Stimulated activated CD4-positive, alpha-beta T cell treated with anti-CD3 and anti-CD28 coated beads, Interleukin-4, amount 100 ng/mL, for 1 hour (primary cell): ENCODE measurements around the gene SPZ1.
"Not testable (repeated sequence)": the region's sequence is repeated elsewhere in the genome, so short reads cannot be mapped to it uniquely, and the experiment has no call there.

ENCODE experiments used
- DNase-seq: peaks from one replicate; pipeline ENCODE4 v3.0.0-alpha.2; 2020

The SPZ1 gene, protein sequence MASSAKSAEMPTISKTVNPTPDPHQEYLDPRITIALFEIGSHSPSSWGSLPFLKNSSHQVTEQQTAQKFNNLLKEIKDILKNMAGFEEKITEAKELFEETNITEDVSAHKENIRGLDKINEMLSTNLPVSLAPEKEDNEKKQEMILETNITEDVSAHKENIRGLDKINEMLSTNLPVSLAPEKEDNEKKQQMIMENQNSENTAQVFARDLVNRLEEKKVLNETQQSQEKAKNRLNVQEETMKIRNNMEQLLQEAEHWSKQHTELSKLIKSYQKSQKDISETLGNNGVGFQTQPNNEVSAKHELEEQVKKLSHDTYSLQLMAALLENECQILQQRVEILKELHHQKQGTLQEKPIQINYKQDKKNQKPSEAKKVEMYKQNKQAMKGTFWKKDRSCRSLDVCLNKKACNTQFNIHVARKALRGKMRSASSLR

DNA sequence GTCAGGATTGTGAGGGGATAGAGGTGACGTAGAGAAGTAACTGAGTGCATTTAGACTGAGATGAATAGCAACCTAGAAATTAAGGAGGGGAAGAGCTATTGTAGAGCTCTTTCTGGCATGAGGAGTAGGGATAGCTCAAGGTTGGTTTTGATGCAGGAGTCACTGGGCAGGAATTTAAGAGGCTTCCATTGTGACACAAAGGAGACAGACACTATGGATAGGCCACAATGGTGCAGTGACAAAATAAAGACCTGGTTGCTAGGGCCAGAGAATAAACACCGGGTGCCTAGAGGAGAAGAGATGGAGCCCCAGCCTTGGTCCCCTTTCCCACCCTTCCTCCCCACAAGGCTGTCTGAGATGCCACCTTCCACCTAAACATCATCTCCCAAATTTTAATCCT is at the start of gene SPZ1:
Gene SPZ1, plus strand, starts transcription at position 301 of the 400 bp plus-strand sequence. CDS start 214 bp downstream, outside the sequence.
- no peak for DNase-seq

DNA sequence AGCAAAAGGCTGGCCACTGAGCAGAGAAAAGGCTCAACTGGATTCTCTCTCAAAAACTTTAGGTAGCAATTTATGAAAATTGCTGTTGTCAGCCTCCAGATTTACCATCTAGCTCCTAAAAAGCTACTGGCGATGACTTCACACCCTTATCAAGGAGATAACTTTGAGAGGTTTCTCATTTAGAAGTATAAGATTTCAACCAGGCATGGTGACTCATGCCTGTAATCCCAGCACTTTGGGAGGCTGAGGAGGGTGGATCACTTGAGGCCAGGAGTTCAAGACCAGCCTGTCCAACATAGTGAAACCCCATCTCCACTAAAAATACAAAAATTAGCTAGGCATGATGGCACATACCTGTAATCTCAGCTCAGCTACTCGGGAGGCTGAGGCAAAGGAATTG is 49.3 kb upstream of the SPZ1 start:
- DNase-seq: not testable (repeated sequence)

DNA sequence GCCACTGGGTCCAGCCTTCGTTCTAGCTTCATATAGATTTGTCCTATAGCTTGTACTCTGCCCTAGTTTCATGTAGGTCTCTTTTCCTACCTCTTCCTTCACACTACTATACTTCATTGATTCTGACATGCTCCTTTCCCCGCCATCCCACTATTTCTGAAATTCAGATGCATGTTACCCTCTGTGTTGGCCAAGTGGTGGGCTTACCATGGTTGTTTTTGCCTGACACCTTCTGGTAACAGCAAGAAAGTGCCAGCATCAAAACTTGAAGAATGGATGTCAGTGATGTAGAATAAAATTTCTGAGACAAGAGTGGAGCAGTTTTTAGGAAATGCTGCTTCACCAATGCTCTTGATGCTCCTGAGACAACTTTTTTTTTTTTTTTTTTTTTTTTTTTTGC is 44.5 kb upstream of the SPZ1 start:
- DNase-seq: no peak

DNA sequence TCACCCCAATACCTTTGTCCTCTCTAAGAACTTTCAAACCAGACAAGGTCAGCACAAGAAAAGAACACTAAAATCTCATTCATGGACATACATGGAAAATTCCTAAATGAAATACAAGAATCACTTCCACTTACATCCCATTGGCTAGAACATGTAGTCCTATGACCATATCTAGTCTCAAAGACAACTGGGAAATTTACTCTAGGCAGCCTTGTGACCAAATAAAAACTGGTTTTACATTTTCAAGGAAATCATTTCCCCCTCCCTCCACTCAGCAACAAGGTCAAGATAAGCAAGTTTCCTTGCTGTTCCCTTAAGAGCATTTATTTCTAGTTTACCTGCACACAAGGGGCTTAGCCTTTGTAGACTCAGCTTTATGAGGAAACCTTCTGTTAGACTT is 43.6 kb upstream of the SPZ1 start:
- no peak for DNase-seq

DNA sequence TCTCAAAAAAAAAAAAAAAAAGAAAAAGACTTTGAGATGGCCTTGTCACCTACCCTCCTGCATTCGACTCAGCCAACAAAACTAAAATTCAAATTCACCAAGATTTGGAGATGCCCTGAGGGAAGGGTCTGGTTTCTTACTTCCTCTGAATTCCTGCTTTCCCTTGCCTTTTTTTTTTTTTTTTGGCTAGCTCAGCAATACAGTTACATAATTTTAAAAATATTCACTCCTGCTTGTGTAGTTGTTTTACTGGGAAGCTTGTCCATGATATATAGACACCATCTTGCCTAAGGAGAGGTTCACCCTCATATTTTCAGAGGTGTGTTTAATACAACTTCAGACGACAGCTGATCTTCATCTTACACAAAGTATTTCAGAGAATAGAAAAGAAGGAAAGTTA is 42.6 kb upstream of the SPZ1 start:
- DNase-seq: no peak

DNA sequence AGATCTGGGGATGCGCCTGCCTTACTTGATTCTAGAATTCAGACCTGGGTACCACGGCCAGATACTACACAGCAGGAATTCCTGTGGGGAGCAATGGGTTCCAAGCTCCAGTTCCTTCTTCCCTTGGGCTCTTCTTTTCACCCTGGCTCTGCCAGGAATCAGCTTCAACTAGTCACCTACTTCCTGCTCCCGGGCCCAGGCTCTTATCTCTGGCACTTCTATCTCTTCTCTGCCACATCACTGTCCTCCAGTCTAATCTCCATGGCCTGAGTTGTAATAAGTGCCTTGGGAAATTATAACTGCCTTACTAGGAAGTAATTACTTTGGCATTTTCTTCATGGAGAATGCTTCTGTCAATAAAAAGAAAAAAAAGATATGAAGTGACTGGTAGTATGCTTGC is 37.7 kb upstream of the SPZ1 start:
- DNase-seq: no peak

DNA sequence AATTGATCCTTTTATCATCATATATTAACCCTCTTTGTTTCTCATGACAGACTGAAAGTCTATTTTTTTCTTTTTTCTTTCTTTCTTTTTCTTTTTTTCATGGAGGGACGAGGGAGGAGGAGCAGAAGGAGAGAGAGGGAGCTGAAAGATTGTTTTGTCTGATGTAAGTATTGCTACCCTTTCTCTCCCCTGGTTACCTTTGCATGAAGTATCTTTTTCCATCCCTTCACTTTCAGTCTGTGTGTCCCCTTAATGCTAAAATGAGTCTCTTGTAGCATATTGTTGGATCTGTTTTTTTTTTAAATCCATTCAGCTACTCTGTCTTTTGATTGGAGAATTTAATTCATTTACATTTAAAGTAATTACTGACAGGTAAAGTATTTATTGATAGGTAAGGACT is 36.4 kb upstream of the SPZ1 start:
- DNase-seq: no peak

DNA sequence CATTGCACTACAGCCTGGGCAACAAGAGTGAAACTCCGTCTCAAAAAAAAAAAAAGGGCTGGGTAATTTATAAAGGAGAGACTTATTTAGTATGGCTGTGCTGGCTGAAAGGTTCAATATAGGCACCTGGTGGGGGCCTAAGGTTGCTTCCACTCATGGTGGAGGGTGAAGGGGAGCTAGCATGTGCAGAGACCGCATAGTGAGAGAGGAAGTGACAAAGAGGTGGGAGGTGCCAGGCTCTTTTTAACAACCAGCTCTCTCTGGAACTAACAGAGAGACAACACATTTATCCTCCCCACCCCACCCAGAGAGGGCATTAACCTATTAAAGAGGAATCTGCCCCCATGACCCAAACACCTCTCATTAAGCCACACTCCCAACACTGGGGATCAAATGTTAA is 35.1 kb upstream of the SPZ1 start:
- DNase-seq: no peak

DNA sequence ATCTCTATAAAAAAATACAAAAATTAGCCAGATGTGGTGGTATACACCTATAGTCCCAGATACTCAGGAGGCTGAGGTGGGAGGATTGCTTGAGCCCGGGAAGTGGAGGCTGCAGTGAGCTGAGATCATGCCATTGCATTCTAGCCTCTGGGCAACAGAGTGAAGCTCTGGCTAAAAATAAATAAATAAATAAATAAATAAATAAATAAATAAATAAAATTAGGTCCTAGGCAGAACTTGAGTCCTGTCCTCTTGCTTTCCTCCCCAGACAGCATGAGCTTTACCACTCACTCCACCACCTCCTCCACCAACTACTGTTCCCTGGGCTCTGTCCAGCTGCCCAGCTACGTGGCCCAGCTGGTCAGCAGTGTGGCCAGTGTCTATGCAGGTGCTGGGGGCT is 31.6 kb upstream of the SPZ1 start:
- DNase-seq: no peak

DNA sequence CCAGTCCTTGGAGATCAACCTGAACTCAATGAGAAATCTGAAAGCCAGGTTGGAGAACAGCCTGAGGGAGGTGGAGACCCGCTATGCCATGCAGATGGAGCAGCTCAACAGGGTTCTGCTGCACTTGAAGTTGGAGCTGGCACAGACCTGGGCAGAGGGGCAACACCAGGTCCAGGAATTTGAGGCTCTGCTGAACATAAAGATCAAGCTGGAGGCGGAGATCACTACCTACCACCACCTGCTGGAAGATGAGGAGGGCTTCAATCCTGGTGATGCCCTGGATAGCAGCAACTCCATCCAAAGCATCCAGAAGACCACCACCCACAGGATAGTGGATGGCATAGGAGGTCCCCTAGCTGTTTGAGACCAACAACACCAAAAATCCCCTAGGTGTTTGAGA is 30.5 kb upstream of the SPZ1 start:
- DNase-seq: no peak

DNA sequence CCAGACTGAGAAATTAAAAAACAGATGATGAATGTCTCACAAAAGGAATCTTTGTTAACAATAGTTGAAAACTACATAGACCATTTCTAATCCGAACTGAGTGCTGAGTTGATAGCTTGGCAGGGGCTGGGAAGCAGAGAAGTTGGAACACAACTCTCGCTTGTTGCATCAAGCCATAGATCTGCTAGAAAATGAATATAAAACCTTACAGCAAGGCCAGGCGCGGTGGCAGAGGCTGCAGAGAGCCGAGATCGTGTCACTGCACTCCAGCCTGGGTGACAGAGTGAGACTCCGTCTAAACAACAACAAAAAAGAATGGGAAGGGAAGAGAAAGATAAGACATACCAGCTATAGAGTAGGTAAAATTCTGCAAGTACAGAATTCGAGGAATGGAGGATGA is 28.0 kb upstream of the SPZ1 start:
- no peak for DNase-seq

DNA sequence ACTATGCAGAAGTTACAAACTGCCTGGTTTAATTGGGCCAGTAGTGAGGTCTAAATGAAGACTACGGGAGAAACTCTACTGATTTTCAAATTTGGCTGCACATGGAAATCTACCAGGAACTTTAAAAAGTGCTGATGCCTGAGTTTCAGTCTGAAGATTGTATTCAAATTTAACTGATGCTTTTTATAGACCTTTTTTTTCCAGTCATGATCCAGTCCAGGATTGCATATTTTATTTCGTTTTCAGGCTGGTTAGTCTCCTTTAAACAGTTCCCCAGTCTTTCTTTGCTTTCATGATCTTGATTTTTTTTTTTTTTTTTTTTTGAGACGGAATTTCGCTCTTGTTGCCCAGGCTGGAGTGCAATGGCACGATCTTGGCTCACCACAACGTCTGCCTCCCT is 23.7 kb upstream of the SPZ1 start:
- DNase-seq: no peak

DNA sequence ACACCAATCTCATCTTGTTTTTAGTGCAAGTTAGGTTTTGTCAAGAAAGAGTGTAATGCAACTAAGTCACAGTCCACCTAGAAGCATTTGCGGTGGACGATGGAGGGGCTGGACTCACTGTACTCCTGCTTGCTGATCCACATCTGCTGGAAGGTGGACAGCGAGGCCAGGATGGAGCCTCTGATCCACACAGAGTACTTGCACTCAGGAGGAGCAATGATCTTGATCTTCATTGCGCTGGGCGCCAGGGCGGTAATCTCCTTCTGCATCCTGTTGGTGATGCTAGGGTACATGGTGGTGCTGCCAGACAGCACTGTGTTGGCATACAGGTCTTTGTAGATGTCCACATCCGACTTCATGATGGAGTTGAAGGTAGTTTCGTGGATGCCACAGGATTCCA is 20.2 kb upstream of the SPZ1 start:
- no peak for DNase-seq

DNA sequence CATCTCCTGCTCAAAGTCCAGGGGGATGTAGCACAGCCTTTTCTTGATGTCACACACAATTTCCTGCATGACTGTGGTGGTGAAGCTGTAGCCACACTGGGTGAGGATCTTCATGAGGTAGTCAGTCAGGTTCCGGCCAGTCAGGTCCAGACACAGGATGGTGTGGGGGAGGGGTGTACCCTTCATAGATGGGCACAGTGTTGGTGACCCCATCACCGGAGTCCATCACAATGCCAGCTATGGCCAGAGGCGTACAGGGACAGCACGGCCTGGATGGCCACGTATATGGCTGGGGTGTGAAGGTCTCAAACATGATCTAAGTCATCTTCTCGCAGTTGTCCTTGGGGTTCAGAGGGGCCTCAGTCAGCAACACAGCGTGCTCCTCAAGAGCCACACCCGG is 19.7 kb upstream of the SPZ1 start:
- DNase-seq: no peak

DNA sequence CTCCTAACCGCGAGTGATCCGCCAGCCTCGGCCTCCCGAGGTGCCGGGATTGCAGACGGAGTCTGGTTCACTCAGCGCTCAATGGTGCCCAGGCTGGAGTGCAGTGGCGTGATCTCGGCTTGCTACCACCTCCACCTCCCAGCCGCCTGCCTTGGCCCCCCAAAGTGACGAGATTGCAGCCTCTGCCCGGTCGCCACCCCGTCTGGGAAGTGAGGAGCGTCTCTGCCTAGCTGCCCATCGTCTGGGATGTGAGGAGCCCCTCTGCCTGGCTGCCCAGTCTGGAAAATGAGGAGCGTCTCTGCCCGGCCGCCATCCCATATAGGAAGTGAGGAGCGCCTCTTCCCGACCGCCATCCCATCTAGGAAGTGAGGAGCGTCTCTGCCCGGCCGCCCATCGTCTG is 19.0 kb upstream of the SPZ1 start:
- not testable (repeated sequence) for DNase-seq

DNA sequence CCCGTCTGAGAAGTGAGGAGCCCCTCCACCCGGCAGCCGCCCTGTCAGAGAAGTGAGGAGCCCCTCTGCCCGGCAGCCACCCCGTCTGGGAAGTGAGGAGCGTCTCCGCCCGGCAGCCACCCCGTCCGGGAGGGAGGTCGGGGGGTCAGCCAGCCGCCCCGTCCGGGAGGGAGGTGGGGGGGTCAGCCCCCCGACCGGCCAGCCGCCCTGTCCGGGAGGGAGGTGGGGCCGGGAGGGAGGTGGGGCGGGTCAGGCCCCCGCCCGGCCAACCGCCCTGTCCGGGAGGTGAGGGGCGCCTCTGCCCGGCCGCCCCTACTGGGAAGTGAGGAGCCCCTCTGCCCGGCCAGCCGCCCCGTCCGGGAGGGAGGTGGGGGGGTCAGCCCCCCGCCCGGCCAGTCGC is 18.5 kb upstream of the SPZ1 start:
- not testable (repeated sequence) for DNase-seq

DNA sequence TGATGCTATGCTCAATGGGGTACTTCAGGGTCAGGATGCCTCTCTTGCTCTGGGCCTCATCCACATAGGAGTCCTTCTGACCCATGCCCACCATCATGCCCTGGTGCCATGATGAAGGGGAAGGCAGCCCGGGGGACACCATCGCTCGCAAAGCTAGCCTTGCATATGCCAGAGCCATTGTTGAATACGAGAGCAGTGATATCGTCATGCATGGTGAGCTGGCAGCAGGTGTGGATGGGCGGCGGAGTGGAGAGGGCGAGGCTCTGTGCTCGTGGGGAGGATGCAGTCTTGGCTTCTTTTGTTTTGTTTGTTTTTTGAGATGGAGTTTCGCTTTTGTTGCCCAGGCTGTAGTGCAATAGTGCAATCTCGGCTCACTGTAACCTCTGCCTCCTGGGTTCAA is 17.2 kb upstream of the SPZ1 start:
- DNase-seq: no peak

DNA sequence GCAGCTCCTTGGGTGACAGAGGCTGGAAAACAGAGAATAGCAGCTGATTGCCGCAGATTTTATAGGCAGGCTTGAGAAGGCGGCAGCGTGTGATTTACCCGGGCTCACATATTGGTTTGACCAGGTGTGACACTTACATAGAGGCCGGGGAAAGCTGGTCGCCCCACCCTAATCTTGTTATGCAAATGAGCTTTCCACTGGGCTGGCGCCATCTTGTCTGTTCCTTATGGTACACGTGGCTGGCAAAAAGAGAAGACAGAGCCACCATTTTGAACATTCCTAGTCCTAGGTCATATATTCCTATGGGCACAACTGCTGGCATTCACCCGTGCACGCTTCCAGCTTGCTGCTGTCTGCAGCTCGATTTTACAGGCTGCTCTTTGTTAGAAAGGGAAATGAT is 11.3 kb upstream of the SPZ1 start:
- DNase-seq: no peak

DNA sequence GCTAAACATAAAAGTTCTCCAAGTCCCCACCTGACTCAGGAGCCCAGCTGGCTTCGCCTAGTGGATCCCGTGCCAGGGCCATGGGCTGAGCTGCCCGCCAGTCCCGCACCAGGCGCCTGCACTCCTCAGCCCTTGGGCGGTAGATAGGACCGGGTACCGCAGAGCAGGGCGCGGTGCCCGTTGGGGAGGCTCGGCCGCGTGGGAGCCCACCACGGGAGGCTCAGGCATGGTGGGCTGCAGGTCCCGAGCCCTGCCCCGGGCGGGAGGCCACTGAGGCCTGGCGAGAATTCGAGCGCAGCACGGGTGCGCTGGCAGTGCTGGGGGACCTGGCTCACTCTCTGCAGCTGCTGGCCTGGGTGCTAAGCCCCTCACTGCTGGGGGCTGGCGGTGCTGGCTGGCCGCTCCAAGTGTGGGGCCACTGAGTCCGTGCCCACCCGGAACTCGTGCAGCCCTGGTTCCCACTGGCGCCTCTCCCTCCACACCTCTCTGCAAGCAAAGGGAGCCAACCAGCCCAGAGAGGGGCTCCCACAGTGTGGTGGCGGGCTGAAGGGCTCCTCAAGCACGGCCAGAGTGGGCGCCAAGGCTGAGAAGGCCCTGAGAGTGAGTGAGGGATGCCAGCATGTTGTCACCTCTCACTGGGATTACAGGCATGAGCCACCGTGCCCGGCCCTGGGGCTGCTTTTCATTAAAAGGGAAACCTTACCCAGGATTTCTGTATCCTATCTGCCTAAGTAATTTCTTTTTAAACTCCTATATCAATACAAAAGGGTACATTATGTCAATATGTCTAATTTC is 9.7 kb upstream of the SPZ1 start:
- DNase-seq: no peak

DNA sequence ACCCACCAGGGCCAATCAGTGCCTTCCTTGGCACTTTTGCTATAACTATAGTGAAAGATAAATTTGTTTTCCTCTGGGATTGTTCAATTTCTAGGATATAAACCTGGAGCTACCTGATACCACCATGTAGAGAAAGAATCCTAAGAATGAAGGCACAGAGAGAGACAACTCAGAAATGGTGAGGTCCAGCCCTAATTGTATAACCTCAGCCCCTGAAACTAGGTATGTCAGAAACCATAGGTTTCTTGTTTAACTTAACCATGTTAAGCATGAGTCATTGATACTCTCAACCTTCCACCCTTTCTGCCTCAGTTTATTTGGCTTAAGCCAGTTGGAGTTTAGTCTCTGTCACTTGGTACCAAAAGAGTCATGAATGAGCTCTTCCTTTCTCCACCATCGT is 4.6 kb upstream of the SPZ1 start:
- DNase-seq: no peak

DNA sequence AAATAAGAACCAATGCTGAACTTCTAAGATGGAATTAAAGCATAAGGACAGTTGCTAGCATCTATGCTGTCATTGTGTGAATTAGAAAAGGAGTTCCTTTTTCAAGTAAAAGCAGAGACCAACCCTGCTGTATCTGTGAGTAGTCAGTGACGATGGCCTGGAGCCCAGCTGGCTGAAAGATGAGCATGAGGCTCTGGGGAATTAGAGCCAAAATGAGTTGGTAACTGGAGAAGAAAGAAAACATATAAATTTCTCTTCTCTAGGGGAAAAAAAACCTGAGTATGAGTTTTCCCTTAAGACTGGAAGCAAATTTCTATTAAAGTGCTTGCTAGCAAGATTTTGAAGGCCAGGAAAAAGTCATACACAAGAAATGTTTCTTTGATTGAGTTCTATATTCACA is 1.6 kb upstream of the SPZ1 start:
- DNase-seq: no peak

DNA sequence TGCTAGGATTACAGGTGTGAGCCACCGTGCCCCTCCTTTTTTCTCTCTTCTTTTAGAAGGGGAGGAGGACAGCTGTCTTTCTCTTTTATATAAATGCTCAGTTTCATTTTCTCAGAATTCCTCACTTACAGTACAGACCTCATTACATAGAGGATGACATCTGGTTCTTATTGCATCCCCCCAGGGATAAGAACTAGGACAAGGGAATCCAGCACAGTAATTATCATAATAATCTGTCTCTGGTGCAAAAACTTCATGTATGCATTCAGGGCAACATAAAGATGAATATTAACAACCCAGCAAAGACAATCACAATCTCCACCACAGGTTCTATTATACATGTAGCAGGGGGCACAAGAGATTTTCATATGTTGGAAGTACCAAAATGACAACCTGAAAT is 5.1 kb downstream of the SPZ1 start:
- no peak for DNase-seq

DNA sequence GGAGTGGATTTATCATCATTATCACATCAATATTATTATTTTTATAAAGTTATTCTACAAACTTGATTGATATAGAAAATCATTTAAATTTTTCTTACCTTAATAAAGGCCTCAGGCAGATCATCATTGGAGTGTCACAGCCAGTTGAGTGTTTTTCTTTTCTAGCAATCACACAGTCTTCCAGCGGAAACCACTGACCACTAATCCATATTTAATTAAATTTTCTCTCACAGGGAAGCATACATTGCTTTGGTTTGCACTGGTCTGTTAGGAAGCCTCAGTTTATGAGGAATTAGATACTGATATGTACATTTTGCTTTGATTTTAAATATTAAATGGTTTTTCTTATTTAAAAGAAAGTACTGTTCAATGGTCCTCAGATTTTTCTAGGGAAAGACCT is 6.7 kb downstream of the SPZ1 start:
- no peak for DNase-seq

DNA sequence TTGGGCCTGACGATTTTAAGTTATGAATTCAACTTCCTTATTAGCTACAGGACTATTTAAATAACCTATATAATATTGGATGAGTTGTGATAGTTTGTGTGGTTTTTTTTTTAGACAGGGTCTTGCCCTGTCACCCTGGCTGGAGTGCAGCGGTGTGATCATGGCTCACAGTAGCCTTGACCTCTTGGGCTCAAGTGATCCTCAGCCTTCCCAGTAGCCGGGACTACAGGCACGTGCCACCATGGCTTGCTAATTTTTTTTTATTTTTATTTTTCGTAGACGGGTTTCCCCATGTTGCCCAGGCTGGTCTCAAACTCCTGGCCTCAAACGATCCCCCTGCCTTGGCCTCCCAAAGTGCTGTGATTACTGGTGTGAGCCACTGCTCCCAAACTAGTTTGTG is 17.6 kb downstream of the SPZ1 start:
- no peak for DNase-seq

DNA sequence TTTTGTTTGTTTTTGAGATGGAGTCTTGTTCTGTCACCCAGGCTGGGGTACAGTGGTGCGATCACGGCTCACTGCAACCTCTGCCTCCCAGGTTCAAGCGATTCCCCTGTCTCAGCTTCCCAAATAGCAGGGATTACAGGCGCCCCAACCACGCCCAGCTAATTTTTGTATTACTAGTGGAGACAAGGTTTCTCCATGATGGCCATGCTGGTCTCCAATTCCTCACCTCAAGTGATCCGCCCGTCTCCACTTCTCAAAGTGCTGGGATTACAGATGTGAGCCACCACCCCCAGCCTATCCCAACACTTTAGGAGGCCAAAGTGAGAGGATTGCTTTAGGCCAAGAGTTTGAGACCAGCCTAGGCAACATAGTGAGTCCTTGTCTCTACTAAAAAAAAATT is 19.3 kb downstream of the SPZ1 start:
- no peak for DNase-seq
